ENCODE data around the gene ARID1B.

GRCh38 chr6:157222201-157222981 lies 445.2 kb downstream of the ARID1B start:
- TF ChIP-seq CTCF (IDR thresholded peaks at IDR 0.05): no peak
- no peak for TF ChIP-seq POLR2A (IDR thresholded peaks at IDR 0.05)
